ENCODE data around the gene MED27. TPM values are rescaled to one million over a fixed set of nuclear protein-coding genes. Genes with fewer than 3 reads are reported as not detected.

MED27 gene
- total and polyA plus RNA-seq, 2 of the 8 experiments (the other 6 are each of a cell fraction or from before 2014, with no cell fraction given): 29.9 to 56.5 TPM

DNA sequence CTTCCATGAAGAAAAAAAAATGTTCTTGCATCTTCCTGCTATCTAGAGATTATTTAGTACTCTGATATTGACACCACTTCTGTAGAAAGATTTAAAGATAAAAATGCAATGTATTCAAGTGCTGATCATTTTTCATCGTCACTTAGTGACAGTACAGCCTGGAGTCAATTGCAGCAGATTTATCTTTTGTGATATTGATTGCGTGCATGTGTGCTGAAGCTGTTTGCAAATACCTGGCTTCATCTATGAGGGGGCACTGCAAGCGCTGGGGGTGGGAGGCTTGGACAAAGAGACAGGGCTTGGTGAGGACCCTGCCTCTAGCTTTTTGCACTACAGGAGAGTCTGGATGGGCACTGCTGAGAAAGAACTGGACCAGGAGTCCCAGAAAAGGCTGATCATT lies 38.0 kb upstream of the MED27 start:
- H2BK5ac ChIP-seq (ENCODE audit: low read depth, low read length): no peak overlapping the region
- no peak overlapping the region for H2AFZ ChIP-seq (ENCODE audit: low read length)
- H3K4ac ChIP-seq (replicated peaks; ENCODE audit: insufficient read length, low read depth, low read length): no peak overlapping the region
- no peak overlapping the region for H3K9ac ChIP-seq (replicated peaks in 1 of 4; ENCODE audit: extremely low read depth in 1 of 4, low read depth in 3 of 4, low read length in 3 of 4)
- no peaks in the 10 kb centered on the region; a peak in 1 of 7 replicates for H3K27me3 ChIP-seq (replicated peaks in 1 of 4; ENCODE audit: control insufficient read depth in 3 of 4, extremely low read depth in 1 of 4, insufficient read depth in 3 of 4, low read length in 3 of 4)
- H4K8ac ChIP-seq (ENCODE audit: extremely low read depth, insufficient read depth, low read length): no peak overlapping the region
- H2BK15ac ChIP-seq (ENCODE audit: low read length): no peak overlapping the region
- no peaks in the 10 kb centered on the region for H3K79me1 ChIP-seq (ENCODE audit: low read depth, low read length)
- no peak overlapping the region for H3K14ac ChIP-seq (ENCODE audit: insufficient read length)
- no peak for FAIRE-seq
- no peaks in the 10 kb centered on the region for H3K79me2 ChIP-seq (ENCODE audit: control insufficient read depth in 1 of 2, insufficient read depth in 2 of 2, low read length in 2 of 2)
- WGBS, 2 experiments (ENCODE audit: extremely low coverage in 1 of 2, insufficient coverage in 1 of 2, insufficient read length in 1 of 2, insufficient replicate concordance in 2 of 2, low coverage in 1 of 2, low lambda C conversion rate in 2 of 2, missing lambda C conversion rate in 1 of 2): 94% methylated on average over 3 of the region's 3 CpGs; no CpG with 5 or more reads in 1 of the 2 experiments
- H3K4me3 ChIP-seq (ENCODE audit: extremely low read depth in 1 of 4, insufficient read depth in 2 of 4, low read depth in 3 of 4, low read length in 4 of 4): no peak overlapping the region
- H4K91ac ChIP-seq (replicated peaks; ENCODE audit: insufficient read length, low read length): no peak overlapping the region
- no peak overlapping the region for H2BK120ac ChIP-seq (replicated peaks; ENCODE audit: low read depth, low read length)
- H3K18ac ChIP-seq (ENCODE audit: extremely low read depth, low read length): no peak overlapping the region
- no peaks in the 10 kb centered on the region for H3K9me3 ChIP-seq (ENCODE audit: insufficient read depth in 2 of 2, low read depth in 1 of 2, low read length in 1 of 2)
- H4K20me1 ChIP-seq (replicated peaks in 1 of 2; ENCODE audit: control insufficient read depth in 1 of 2, insufficient read depth in 2 of 2, low read length in 2 of 2): no peaks in the 10 kb centered on the region
- no peak overlapping the region for H2AK5ac ChIP-seq (ENCODE audit: low read depth, low read length)
- no peak overlapping the region for H3K56ac ChIP-seq (replicated peaks; ENCODE audit: insufficient read length, low read depth, low read length)
- ChIA-PET CTCF (ENCODE audit: partially characterized antibody) (interaction anchor here (0.7 to 2.2 kb wide), 4 partner anchors 20 to 163 kb away, joined by 3 to 4 read pairs (median 4); no protein-coding TSS in a partner anchor), POLR2A (ENCODE audit: partially characterized antibody) (no interaction called here)
- H3K36me3 ChIP-seq (ENCODE audit: control insufficient read depth in 2 of 4, insufficient read depth in 4 of 4, low read length in 3 of 4): no peaks in the 10 kb centered on the region
- H2BK20ac ChIP-seq (ENCODE audit: low read length): no peak overlapping the region
- H4K5ac ChIP-seq (ENCODE audit: insufficient read length, low read depth, low read length): no peak overlapping the region
- no peak overlapping the region for H3K4me2 ChIP-seq (ENCODE audit: insufficient read depth in 1 of 2, low read depth in 2 of 2, low read length in 2 of 2)
- no peak overlapping the region for H2BK12ac ChIP-seq (ENCODE audit: low read depth, low read length)
- H3K23me2 ChIP-seq (ENCODE audit: low read depth, low read length): no peaks in the 10 kb centered on the region
- no peak overlapping the region for H3K27ac ChIP-seq (ENCODE audit: low read depth, low read length)
- peaks cover 0 to 3% (median under 1%) of the 10 kb centered on the region in 4 experiments; a peak in 3 of 7 replicates for H3K4me1 ChIP-seq (replicated peaks in 1 of 4; ENCODE audit: control insufficient read depth in 3 of 4, insufficient read depth in 4 of 4, low read length in 3 of 4)
- H3K23ac ChIP-seq (ENCODE audit: insufficient read length): no peak overlapping the region
- DNase-seq (ENCODE audit: low read depth in 1 of 2, low spot score in 2 of 2): no peak
- TF ChIP-seq CTBP2 (IDR thresholded peaks at IDR 0.05; ENCODE audit: borderline replicate concordance, insufficient read depth, insufficient read length, low read length): no peak
- no peak for TF ChIP-seq TBP (IDR thresholded peaks at IDR 0.05; ENCODE audit: low read depth, low read length)
- no peak for TF ChIP-seq SIRT6 (IDR thresholded peaks at IDR 0.05; ENCODE audit: low read length)
- TF ChIP-seq KDM5A (IDR thresholded peaks at IDR 0.05; ENCODE audit: low read length): no peak
- no peak for TF ChIP-seq RFX5 (IDR thresholded peaks at IDR 0.05; ENCODE audit: borderline replicate concordance, low read depth, low read length)
- TF ChIP-seq EGR1 (IDR thresholded peaks at IDR 0.05; ENCODE audit: borderline replicate concordance, low read depth, low read length): no peak
- no peak for TF ChIP-seq BCL11A (IDR thresholded peaks at IDR 0.05; ENCODE audit: low read depth in 2 of 2, low read length in 2 of 2)
- no peak for TF ChIP-seq POU5F1 (IDR thresholded peaks at IDR 0.05; ENCODE audit: low read depth, low read length)
- TF ChIP-seq SP2 (IDR thresholded peaks at IDR 0.05; ENCODE audit: low read length): no peak
- no peak for TF ChIP-seq SAP30 (IDR thresholded peaks at IDR 0.05; ENCODE audit: insufficient read depth, insufficient replicate concordance, low read length)
- no peak for TF ChIP-seq SP1 (IDR thresholded peaks at IDR 0.05; ENCODE audit: low read depth, low read length)
- TF ChIP-seq EP300 (IDR thresholded peaks at IDR 0.05; ENCODE audit: borderline replicate concordance in 1 of 2, low read depth in 2 of 2, low read length in 2 of 2): no peak
- TF ChIP-seq CREB1 (IDR thresholded peaks at IDR 0.05): no peak
- TF ChIP-seq SIX5 (IDR thresholded peaks at IDR 0.05; ENCODE audit: low read depth, low read length): no peak
